Stimulated activated CD4-positive, alpha-beta T cell treated with anti-CD3 and anti-CD28 coated beads, Interleukin-4, amount 100 ng/mL, for 4 hours (primary cell): Measurements from ENCODE around the gene HOGA1.

Source experiments
- DNase-seq, 2 experiments: peaks; one replicate each; pipeline ENCODE4 v3.0.0-alpha.2; 2020

The HOGA1 gene

GRCh38 chr10:97580421-97581367, 3.5 kb upstream of the HOGA1 start:
- DNase-seq = no peak

- DNase-seq = no peak
Observed at GRCh38 chr10:97582169-97582568, 2.0 kb upstream of the HOGA1 start.

DNA sequence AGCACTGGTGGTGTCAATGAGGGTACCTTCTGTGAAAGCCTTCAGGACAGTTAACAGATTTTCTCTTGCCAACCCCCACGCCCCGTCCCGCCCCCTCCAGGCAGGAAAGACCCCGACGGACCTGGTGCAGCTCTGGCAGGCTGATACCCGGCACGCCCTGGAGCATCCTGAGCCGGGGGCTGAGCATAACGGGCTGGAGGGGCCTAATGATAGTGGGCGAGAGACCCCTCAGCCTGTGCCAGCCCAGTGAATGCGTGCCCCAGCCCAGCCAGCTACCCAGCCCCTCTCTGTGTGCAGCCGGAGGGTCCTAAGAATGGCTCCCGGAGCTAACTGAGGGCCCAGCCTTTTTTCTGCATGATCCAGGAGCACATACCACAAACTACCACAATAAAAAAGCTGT, 713 bp upstream of the HOGA1 start:
- DNase-seq = no peak

GRCh38 chr10:97584798-97585438, 729 bp downstream of the HOGA1 start:
- no peak for DNase-seq

GRCh38 chr10:97585439-97585811, 1.2 kb downstream of the HOGA1 start:
- no peak for DNase-seq

GRCh38 chr10:97587183-97587582, 3.0 kb downstream of the HOGA1 start:
- DNase-seq = no peak

- no peak for DNase-seq
Observed at GRCh38 chr10:97589479-97589878, 5.3 kb downstream of the HOGA1 start, which contains the start of gene C10orf62. Gene C10orf62, plus strand, starts transcription at chr10:97589721. Its CDS starts 177 bp downstream, at chr10:97589898.

- no peak for DNase-seq
Observed at GRCh38 chr10:97590082-97590747, 6.0 kb downstream of the HOGA1 start.

DNA sequence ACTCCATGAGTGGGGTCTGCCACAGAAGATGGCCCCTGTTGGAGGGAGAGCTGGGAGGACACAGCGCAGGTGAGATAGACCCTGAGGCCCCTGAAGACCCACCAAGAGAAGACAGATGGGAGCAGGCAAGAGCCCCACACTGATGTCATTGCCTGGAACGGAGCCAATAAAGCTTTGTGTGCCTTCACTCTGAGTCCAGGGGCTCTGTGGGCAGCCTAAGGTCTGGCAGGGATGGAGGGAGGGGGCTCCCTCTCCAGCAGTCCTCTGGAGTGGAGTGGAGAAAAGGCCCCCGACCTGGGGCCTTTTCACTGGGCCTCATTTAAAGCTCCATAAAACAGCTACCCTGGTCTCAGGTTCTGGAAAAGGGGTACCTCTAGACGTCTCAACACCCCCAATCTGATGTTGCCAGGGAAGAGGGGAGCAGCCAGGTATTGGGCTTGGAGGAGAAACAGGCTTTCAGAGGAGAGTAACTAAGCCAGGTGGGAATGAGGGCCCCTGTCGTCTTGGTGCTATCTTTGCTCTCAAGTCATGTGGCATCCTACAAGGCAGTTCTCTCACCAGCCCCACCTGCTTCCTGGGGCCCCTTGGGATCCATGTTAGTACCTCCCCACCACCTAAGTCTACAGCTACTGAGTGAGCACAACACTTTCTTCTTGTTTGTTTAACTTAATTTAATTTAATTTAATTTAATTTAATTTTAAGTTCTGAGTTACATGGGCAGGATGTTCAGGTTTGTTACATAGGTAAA, 6.7 kb downstream of the HOGA1 start:
- DNase-seq = no peak

- DNase-seq = no peak
Observed at GRCh38 chr10:97593421-97593820, 9.2 kb downstream of the HOGA1 start.

- DNase-seq = no peak
Observed at GRCh38 chr10:97596101-97597082, 12.2 kb downstream of the HOGA1 start.

DNA sequence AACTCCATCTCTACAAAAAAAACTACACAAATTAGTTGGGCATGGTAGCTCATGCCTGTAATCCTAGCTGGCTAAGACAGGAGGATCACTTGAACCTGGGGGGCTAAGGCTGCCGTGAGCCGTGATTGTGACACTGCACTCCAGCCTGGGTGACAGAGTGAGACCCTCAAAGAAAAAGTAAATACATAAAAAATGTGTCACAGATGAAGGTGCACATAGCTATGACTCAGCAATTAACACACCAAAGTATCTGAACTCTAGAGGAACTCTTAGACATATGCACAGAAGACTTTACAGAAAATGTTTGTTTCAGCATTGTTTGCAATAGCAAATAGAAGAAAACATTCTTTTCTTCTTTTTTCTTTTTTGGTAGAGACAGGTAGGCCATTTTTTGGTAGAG, 13.6 kb downstream of the HOGA1 start:
- no peak for DNase-seq

GRCh38 chr10:97598407-97599271, 14.4 kb downstream of the HOGA1 start:
- DNase-seq = no peak

GRCh38 chr10:97599272-97599619, 15.1 kb downstream of the HOGA1 start:
- DNase-seq = no peak

DNA sequence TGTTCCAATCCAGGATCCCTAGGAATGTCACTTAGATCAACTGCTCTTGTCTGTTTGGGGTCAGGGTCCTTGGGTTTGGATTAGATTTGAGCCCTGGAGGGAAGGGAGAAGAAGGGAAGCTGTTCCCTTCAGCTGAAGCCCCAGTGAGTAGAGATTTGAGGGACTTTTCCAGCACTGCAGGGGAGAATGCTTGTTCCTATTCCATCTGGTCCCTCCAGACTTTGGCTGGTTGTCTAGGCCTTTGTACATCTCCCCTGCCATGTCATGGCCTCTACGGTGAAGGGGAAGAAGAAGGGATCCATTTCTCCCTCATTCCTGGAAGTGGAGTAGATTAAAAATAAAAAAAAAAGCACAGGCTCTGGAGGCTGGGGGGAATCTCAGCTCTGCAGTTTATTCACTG, 16.4 kb downstream of the HOGA1 start:
- no peak for DNase-seq

- no peak for DNase-seq
Observed at GRCh38 chr10:97601268-97602215, 17.4 kb downstream of the HOGA1 start.

- DNase-seq = no peak
Observed at GRCh38 chr10:97607095-97607636, 23.0 kb downstream of the HOGA1 start.

DNA sequence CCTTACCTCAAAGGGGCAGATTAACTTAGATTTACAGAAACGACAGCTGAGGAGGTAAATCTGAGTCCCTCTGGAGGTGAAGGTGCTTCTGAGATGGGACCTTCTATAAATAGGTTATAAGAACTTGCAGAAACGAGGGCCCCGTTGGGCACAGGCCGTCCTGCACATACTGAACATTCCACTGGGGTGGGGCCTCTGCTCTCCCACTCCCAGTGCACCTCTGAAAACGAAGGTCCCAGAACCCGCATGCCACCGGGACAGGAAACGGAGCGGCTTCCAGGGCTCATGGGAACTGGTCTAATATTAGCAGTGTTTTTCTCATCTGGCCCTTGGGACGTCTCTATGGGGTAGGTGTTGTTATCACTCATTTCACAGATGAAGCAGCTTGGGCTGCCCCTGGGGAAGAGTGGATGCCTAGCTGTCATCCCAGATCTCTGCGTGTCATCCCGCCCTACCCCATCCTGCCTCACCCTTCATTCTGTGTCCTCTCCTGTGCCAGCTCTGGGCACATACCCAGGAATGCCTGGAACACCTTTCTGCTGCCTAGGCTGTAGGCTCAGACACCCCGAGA, 24.9 kb downstream of the HOGA1 start:
- no peak for DNase-seq

- no peak for DNase-seq
Observed at GRCh38 chr10:97611473-97611872, 27.3 kb downstream of the HOGA1 start.
